ENCODE results near the gene KMT2B.

GRCh38 chr19:35720163-35720524 lies 2.3 kb downstream of the KMT2B start:
- TF ChIP-seq CTCF (IDR thresholded peaks at IDR 0.05) (no peak), EZH2 (IDR thresholded peaks at IDR 0.05) (no peak)
